ENCODE results near the gene CFAP52.

- TF ChIP-seq CTCF (IDR thresholded peaks at IDR 0.05; ENCODE audit: low read length) = no peak
- no peak for TF ChIP-seq EZH2phosphoT487 (IDR thresholded peaks at IDR 0.05; ENCODE audit: low read length)
- TF ChIP-seq EZH2 (optimal IDR thresholded peaks at IDR 0.05; ENCODE audit: low read depth, low read length) = no peak
These were observed 10.4 kb upstream of the CFAP52 start for GRCh38 chr17:9566067-9566466.
